Hematopoietic multipotent progenitor cell (in vitro differentiated cells): ENCODE data around the gene ADNP2. TPM values are rescaled to one million over a fixed set of nuclear protein-coding genes. Genes with fewer than 3 reads are reported as not detected.
"Not testable (repeated sequence)": the region's sequence is repeated elsewhere in the genome, so short reads cannot be mapped to it uniquely, and the experiment has no call there.

Experiments used
- DNase-seq, 3 donors: peaks; one replicate each; pipeline ENCODE4 v3.0.0-alpha.2; 2011 to 2015; ENCODE audit warnings: low read depth in 2 of 3, low spot score in 2 of 3
- total RNA-seq: library from RNA; depleted of rRNA; stranded (reverse); fragments of >200 nt; gene quantifications from one replicate; pipeline ENCODE4 v1.2.3, GENCODE V29; 2012

ADNP2 gene
- total RNA-seq, 1 donor, result 18.0 TPM

GRCh38 chr18:80140455-80140985, 31.5 kb downstream of the ADNP2 start:
- no peak for DNase-seq

- no peak for DNase-seq
These were observed 34.8 kb downstream of the ADNP2 start for GRCh38 chr18:80143881-80144280.

GRCh38 chr18:80145196-80145804, 36.2 kb downstream of the ADNP2 start:
- no peak for DNase-seq

GRCh38 chr18:80147037-80147417, 38.0 kb downstream of the ADNP2 start:
- no peak for DNase-seq

- peak in 2 of 3 donors; percentile 81 to 93 for DNase-seq
These were observed 38.6 kb downstream of the ADNP2 start for GRCh38 chr18:80147418-80148325.

- DNase-seq, result peak in 2 of 3 donors; percentile 37 to 62
These were observed 39.5 kb downstream of the ADNP2 start for GRCh38 chr18:80148326-80149199.

- no peak for DNase-seq
These were observed 40.6 kb downstream of the ADNP2 start for GRCh38 chr18:80149667-80150066.

GRCh38 chr18:80154293-80154692, 45.2 kb downstream of the ADNP2 start:
- DNase-seq, result peak in 2 of 3 donors; percentile 33 to 53

- peak; percentile 40 to 82 (median 71) for DNase-seq
These were observed 48.8 kb downstream of the ADNP2 start for GRCh38 chr18:80157708-80158343.

- no peak for DNase-seq
These were observed 49.3 kb downstream of the ADNP2 start for GRCh38 chr18:80158365-80158764.

GRCh38 chr18:80159713-80160636, 50.9 kb downstream of the ADNP2 start:
- peak in 2 of 3 donors; percentile 68 to 72 for DNase-seq

- no peak for DNase-seq
These were observed 52.8 kb downstream of the ADNP2 start for GRCh38 chr18:80161781-80162417.

- no peak for DNase-seq
These were observed 54.1 kb downstream of the ADNP2 start for GRCh38 chr18:80163183-80163582.

- DNase-seq, result not testable (repeated sequence)
These were observed 55.8 kb downstream of the ADNP2 start for GRCh38 chr18:80164727-80165355.

GRCh38 chr18:80166240-80166639, 57.2 kb downstream of the ADNP2 start:
- DNase-seq, result no peak

- no peak for DNase-seq
These were observed 57.7 kb downstream of the ADNP2 start for GRCh38 chr18:80166725-80167124.

- no peak for DNase-seq
These were observed 58.3 kb downstream of the ADNP2 start for GRCh38 chr18:80167331-80167730.

GRCh38 chr18:80167931-80168330, 58.9 kb downstream of the ADNP2 start:
- no peak for DNase-seq
